ENCODE results near the gene AK9. TPM values are rescaled to one million over a fixed set of nuclear protein-coding genes. Genes with fewer than 3 reads are reported as not detected.
A peak's percentile ranks its signal among the peaks of the same experiment; 100 is the strongest.
"Not testable (repeated sequence)": the region's sequence is repeated elsewhere in the genome, so short reads cannot be mapped to it uniquely, and the experiment has no call there.

The AK9 gene
- polyA plus RNA-seq, 3 donors, result 11.2 to 14.9 (median 11.8) TPM

GRCh38 chr6:109701221-109701620, 10.2 kb upstream of the AK9 start:
- DNase-seq (ENCODE audit: low read depth in 3 of 3, low spot score in 2 of 3), result no peak

- no peak for DNase-seq (ENCODE audit: low read depth in 3 of 3, low spot score in 2 of 3)
These were observed 5.4 kb upstream of the AK9 start for GRCh38 chr6:109696355-109696754.

DNA sequence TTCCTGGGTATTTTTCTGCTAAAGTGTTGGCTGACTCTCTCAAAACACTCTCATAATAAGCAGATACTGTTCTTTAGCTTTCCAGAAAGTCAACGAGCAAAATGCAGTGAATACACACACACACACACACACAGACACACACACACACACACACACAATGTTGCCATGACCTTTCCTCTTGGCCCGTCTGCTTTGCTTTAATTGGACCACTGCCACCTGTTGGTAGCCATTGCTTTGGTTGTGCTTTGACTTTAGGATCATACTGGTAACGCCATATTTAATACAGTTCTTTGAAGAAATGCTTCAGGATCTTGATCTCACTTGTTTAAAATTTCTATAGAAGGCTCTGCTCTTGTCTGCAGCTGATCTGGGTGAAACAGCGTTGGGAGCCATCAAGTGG, 4.5 kb upstream of the AK9 start:
- DNase-seq (ENCODE audit: low read depth in 3 of 3, low spot score in 2 of 3), result no peak

DNA sequence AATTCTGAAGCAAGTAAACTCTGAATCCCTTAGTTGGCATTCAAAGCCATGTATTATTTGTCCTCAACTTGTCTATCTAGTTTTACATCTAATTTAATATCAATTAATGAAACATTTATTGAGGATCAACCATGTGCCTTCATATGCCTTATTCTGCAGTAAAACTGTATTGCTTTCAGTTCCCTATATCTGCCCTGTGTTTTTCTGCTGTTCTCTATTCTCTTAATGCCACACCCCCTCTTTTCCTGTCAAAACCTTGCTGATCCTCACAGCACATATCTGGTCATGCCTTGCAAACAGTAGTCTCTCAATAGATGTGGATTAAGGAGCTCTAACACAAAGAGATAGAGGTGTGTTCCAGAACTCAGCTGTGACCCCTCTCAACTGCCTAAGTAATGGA, 2.1 kb upstream of the AK9 start:
- DNase-seq (ENCODE audit: low read depth in 3 of 3, low spot score in 2 of 3), result no peak

DNA sequence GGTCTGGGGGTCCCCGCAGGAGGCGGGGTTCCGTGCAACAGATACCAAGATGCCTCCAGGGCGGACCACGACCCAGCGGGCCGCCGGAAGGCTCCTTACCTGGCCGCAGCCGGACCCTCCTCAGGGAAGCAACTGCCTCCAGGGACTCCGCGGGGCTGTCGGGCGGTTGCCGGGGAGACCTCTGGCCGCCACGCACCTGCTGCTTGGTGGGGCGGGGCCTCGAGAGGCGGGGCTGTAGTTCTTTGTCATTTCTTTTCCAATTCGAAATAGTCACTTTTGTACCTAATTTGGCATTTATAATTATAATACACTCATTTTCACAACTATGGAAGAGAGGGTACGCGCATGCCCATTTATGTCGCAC, 647 bp downstream of the AK9 start:
- DNase-seq (ENCODE audit: low read depth in 3 of 3, low spot score in 2 of 3), result peak in 1 of 3 donors; percentile 41

DNA sequence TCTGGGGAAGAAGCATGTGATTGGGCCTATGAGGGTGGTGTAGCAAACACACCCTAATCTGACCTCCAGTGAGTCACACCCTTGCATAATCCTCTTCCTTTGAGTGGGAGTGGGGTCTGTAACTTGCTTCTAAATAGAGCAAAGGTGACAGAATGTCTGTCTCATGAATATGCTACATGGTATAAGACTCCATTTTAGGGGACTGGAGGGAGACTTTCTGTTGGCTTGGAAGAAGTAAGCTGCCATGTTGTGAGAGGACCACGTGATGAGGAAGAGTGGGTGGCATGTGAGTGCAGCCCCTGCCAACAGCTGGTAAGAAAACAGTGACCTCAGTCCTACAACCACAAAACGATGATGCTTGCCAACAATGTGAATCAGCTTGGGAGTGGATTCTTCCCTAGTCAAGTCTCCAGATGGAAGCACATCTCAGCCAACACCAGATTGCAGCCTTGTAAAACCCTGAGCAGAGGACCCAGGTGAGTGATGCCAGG, 3.7 kb downstream of the AK9 start:
- DNase-seq (ENCODE audit: low read depth in 3 of 3, low spot score in 2 of 3), result no peak

DNA sequence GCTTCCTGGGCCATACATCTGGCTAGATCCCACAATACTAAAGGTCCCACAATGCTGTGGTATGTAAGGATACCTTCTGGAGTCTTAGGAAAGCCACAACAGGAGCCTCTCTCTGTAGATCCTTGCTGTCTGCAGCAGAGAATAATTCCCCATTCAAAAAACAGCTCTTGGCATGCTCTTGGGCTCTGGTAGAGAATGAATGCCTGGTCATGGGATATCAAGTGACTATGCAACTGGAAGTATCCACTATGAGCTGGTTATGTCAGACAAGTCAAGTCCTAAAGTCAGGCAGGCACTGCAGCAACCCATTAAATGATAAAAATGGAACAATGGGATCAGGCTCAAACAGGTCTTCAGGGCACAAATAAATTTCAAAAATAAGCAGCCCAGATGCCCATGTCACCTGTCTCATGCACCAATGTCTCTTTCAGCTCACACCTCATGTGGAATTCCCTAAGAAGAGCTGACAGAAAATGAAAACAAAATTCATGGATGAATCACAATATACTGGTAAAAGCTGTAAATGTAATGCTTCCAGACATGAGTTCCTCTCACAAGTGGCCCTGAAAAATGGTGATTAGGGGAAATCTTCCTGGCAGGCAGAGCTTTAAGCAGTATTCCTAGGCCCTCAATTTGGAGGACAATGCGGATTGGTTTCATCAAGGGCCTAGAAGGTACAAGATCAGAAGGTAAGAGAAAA, 4.3 kb downstream of the AK9 start:
- no peak for DNase-seq (ENCODE audit: low read depth in 3 of 3, low spot score in 2 of 3)

GRCh38 chr6:109678661-109679505, 12.1 kb downstream of the AK9 start:
- not testable (repeated sequence) for DNase-seq (ENCODE audit: low read depth in 3 of 3, low spot score in 2 of 3)

DNA sequence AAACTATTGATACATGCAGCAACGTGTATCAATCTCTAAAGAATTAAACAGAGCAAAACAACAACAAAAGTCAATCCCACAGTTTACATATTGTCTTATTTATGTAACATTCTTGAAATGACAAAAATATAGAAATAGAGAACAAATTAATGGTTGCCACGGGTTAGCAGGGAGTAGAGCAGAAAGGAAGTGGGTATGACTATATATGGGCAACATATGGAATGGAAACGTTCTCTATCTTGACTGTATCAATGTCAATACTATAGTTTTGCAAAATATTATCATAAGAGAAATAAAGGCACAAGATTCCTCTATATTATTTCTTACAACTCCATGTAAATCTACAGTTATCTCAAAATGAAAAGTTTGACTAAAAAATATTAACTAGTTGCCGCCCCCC, 12.8 kb downstream of the AK9 start:
- DNase-seq (ENCODE audit: low read depth in 3 of 3, low spot score in 2 of 3), result no peak

DNA sequence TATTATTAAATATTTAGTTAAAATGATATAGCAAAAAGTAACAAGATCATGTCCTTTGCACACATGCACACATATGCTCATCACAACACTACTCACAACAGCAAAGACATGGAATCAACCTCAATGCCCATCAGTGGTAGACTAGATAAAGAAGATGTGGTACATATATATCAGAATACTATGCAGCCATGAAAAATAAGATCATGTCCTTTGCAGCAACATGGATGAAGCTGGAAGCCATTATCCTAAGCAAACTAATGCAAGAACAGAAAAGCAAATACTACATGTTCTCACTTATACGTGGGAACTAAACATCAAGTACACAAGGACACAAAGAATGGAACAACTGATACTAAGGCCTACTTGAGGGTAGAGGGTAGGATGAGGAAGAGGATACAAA, 14.3 kb downstream of the AK9 start:
- DNase-seq (ENCODE audit: low read depth in 3 of 3, low spot score in 2 of 3), result no peak

DNA sequence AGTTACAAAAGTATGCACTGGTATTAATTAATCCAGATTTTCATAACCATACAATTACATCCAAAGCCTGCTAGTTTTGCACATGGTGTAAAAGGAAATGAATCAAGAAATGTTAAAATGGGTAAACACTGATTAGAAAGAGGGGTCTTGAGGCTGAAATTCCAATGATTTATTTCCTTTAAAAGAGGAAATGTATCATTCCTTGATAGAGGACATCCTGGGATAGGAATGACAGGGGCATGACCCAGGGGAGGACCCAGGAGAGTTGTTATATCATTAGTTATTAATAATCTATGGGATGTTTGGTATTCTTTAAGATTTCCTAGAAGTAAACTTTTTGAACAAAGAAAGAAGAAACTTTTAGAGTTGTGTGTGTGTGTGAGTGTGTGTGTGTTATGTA, 18.2 kb downstream of the AK9 start:
- DNase-seq (ENCODE audit: low read depth in 3 of 3, low spot score in 2 of 3), result no peak

DNA sequence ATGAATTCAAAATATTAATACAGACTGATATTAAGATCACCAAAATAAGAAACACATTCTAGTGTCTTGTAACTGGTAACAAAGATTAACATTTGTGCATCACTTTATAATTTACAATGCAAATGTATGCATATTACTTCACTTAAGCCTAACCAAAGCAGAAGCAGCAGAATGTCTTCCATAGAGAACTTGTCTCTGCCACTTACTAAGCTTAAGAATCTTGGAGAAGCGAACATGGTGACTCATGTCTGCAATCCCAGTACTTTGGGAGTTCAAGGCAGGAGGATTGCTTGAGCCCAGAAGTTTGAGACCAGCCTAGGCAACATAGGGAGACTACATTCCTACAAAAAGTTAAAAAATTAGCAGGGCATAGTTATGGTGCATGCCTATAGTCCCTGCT, 18.8 kb downstream of the AK9 start:
- DNase-seq (ENCODE audit: low read depth in 3 of 3, low spot score in 2 of 3), result no peak

DNA sequence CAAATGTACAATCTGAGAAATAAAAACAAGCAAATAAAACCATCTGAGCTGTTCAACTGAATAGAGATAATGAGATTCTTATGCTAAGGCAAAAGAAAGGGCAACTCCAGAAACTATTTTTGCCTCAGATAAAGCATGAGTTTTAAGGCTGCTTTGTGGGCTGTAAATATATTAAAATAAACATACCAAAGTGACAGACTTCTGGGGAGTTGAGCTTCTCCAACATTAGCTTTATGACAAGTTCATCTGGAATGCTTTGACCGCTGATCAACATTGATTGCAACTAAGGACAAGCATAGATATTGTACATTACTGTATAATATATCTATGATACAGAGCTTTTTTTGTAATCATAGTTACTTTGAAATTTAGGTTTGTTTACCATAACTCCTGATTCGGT, 19.3 kb downstream of the AK9 start:
- no peak for DNase-seq (ENCODE audit: low read depth in 3 of 3, low spot score in 2 of 3)

DNA sequence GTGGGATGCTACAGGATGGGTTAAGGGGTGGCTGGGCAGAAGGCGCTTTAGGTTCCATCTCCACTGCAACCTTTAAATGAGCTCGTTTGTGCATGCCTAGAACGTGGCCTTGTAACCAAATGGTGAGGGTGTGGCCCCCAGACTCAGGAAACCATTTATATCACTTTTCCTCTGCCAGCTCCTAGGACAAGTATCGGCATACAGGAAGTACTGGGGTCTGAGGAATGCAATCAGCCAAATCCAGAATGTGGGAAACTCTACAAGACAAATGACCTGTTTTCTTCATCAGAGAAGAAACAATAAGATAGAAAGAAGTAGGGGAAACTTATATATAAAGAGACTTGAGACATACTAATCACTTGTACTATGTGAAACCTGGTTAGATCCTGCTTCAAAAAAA, 21.2 kb downstream of the AK9 start:
- DNase-seq (ENCODE audit: low read depth in 3 of 3, low spot score in 2 of 3), result no peak

DNA sequence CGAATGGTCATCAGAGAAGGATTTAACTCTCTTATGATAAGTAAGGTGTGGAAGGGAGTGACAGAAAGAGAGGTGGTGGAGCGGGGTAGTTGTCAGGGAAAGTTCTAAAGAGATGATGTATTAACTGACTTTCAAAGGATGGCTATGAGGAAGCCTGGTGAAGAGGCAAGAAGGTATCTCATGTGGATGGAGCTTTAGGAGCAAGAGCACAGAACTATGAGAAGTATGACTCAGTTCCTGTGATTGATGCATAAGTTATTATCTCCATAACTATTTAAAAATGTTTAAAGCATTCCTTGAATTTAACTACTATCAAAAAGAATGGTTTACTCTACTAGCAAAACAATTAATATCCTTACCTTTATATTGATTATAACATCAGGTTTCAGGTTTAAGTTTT, 28.8 kb downstream of the AK9 start:
- DNase-seq (ENCODE audit: low read depth in 3 of 3, low spot score in 2 of 3), result no peak

- DNase-seq (ENCODE audit: low read depth in 3 of 3, low spot score in 2 of 3), result no peak
These were observed 30.3 kb downstream of the AK9 start for GRCh38 chr6:109660526-109661320.

GRCh38 chr6:109655761-109656262, 35.2 kb downstream of the AK9 start:
- no peak for DNase-seq (ENCODE audit: low read depth in 3 of 3, low spot score in 2 of 3)

- no peak for DNase-seq (ENCODE audit: low read depth in 3 of 3, low spot score in 2 of 3)
These were observed 37.7 kb downstream of the AK9 start for GRCh38 chr6:109653264-109653663.

DNA sequence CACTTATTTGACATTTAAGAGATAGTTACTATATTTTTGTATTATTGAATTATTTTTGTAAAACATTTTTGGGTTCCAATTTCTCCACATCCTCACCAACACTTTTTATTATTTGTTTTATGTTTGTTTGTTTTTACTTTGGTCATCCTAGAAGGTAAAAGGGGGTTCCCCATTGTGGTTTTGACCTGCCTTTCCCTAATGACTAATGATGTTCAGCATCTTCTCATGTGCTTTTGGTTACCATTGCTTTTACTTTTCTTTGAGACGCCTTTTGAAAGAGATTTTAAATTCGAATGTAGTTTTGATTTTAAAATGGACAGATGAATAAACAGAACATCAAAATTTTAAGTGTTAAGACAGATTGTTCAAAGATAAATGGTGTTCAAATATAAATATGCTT, 46.9 kb downstream of the AK9 start:
- no peak for DNase-seq (ENCODE audit: low read depth in 3 of 3, low spot score in 2 of 3)

- no peak for DNase-seq (ENCODE audit: low read depth in 3 of 3, low spot score in 2 of 3)
These were observed 58.6 kb downstream of the AK9 start for GRCh38 chr6:109632405-109632804.

DNA sequence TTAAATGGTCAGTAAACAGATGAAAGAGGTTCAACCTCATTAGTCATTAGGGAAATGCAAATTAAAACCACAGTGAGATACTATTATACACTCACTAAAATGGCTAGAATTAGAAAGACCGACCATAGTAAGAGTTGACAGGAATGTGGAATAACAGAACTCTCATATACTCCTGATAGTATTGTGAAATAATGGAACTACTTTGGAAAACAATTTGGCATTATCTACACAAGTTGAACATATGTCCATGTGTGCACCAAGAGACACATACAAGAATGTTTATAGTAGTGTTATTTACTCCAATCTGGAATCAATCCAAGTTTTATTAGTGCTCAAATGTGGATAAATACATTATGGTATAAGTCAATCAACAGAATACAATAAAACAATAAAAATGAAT, 59.6 kb downstream of the AK9 start:
- no peak for DNase-seq (ENCODE audit: low read depth in 3 of 3, low spot score in 2 of 3)

All from right renal cortex interstitium (tissue), 3 donors.